ENCODE results near the gene TMEM184A.
"Not testable (repeated sequence)": the region's sequence is repeated elsewhere in the genome, so short reads cannot be mapped to it uniquely, and the experiment has no call there.

TMEM184A gene

GRCh38 chr7:1585142-1585981 lies 29.4 kb upstream of the TMEM184A start:
- Histone ChIP-seq H3K79me2 (ENCODE audit: control insufficient read depth, insufficient read depth, low read length, poor library complexity) (no peaks in the 10 kb centered on the region), H3K36me3 (ENCODE audit: control insufficient read depth in 1 of 2, insufficient read depth in 2 of 2, low read length in 2 of 2) (no peaks in the 10 kb centered on the region), H2AFZ (ENCODE audit: insufficient read depth, low read length, poor library complexity) (no peak overlapping the region), H3K4me2 (ENCODE audit: low read length) (no peak overlapping the region), H4K91ac (ENCODE audit: low read depth, low read length) (no peak overlapping the region), H4K12ac (ENCODE audit: low read depth, low read length) (no peak overlapping the region), H3K4me1 (ENCODE audit: control insufficient read depth in 1 of 2, insufficient read depth in 2 of 2, low read length in 2 of 2) (no peaks in the 10 kb centered on the region), H2AK5ac (ENCODE audit: low read length) (no peak overlapping the region), H2BK5ac (ENCODE audit: low read depth, low read length, poor library complexity) (no peak overlapping the region), H3K4ac (ENCODE audit: low read depth, low read length) (no peak overlapping the region), H3K27me3 (ENCODE audit: insufficient read depth, low read length) (no peaks in the 10 kb centered on the region), H3K18ac (ENCODE audit: low read length) (no peak overlapping the region), H2BK12ac (ENCODE audit: low read length) (no peak overlapping the region), H3K23ac (ENCODE audit: low read length) (no peak overlapping the region), H3K79me1 (ENCODE audit: low read length) (no peaks in the 10 kb centered on the region), H4K8ac (ENCODE audit: low read depth, low read length) (no peak overlapping the region), H3K27ac (ENCODE audit: low read depth, low read length) (no peak overlapping the region), H3K9ac (ENCODE audit: low read length) (no peak overlapping the region), H3K4me3 (ENCODE audit: low read depth, low read length) (no peak overlapping the region), H3K9me3 (ENCODE audit: insufficient read depth, low read depth, low read length) (peaks cover 17% of the 10 kb centered on the region), H3K14ac (ENCODE audit: low read length) (no peak overlapping the region), H2BK120ac (ENCODE audit: insufficient read depth, low read length, poor library complexity) (no peak overlapping the region)
- WGBS (ENCODE audit: extremely low coverage, insufficient coverage, insufficient read length), result no CpG with 5 or more reads among the region's 37 CpGs
- no peak for DNase-seq

- no peaks in the 10 kb centered on the region for H3K36me3 ChIP-seq (ENCODE audit: control insufficient read depth in 1 of 2, insufficient read depth in 2 of 2, low read length in 2 of 2)
- H4K8ac ChIP-seq (ENCODE audit: low read depth, low read length), result no peak overlapping the region
- WGBS (ENCODE audit: extremely low coverage, insufficient coverage, insufficient read length), result no CpG with 5 or more reads among the region's 18 CpGs
- H3K18ac ChIP-seq (ENCODE audit: low read length), result no peak overlapping the region
- H3K27ac ChIP-seq (ENCODE audit: low read depth, low read length), result no peak overlapping the region
- no peak overlapping the region for H3K4me3 ChIP-seq (ENCODE audit: low read depth, low read length)
- no peak overlapping the region for H2BK5ac ChIP-seq (ENCODE audit: low read depth, low read length, poor library complexity)
- no peak overlapping the region for H3K4ac ChIP-seq (ENCODE audit: low read depth, low read length)
- no peak overlapping the region for H4K12ac ChIP-seq (ENCODE audit: low read depth, low read length)
- H2BK120ac ChIP-seq (ENCODE audit: insufficient read depth, low read length, poor library complexity), result no peak overlapping the region
- no peaks in the 10 kb centered on the region for H3K27me3 ChIP-seq (ENCODE audit: insufficient read depth, low read length)
- no peak overlapping the region for H3K4me2 ChIP-seq (ENCODE audit: low read length)
- no peak overlapping the region for H2AFZ ChIP-seq (ENCODE audit: insufficient read depth, low read length, poor library complexity)
- no peak overlapping the region for H2AK5ac ChIP-seq (ENCODE audit: low read length)
- H3K9me3 ChIP-seq (ENCODE audit: insufficient read depth, low read depth, low read length), result peaks cover 17% of the 10 kb centered on the region
- H3K4me1 ChIP-seq (ENCODE audit: control insufficient read depth in 1 of 2, insufficient read depth in 2 of 2, low read length in 2 of 2), result no peaks in the 10 kb centered on the region
- H3K23ac ChIP-seq (ENCODE audit: low read length), result no peak overlapping the region
- H2BK12ac ChIP-seq (ENCODE audit: low read length), result no peak overlapping the region
- H3K9ac ChIP-seq (ENCODE audit: low read length), result no peak overlapping the region
- H4K91ac ChIP-seq (ENCODE audit: low read depth, low read length), result no peak overlapping the region
- H3K79me2 ChIP-seq (ENCODE audit: control insufficient read depth, insufficient read depth, low read length, poor library complexity), result no peaks in the 10 kb centered on the region
- no peak for DNase-seq
- no peaks in the 10 kb centered on the region for H3K79me1 ChIP-seq (ENCODE audit: low read length)
- H3K14ac ChIP-seq (ENCODE audit: low read length), result no peak overlapping the region
Measured at GRCh38 chr7:1584700-1585099, 28.7 kb upstream of the TMEM184A start.

GRCh38 chr7:1583241-1583930 lies 27.4 kb upstream of the TMEM184A start:
- H2BK120ac ChIP-seq (ENCODE audit: insufficient read depth, low read length, poor library complexity), result not testable (repeated sequence)

GRCh38 chr7:1580422-1581030 lies 24.5 kb upstream of the TMEM184A start:
- Histone ChIP-seq H3K27ac (ENCODE audit: low read depth, low read length) (no peak overlapping the region), H3K79me2 (ENCODE audit: control insufficient read depth, insufficient read depth, low read length, poor library complexity) (no peaks in the 10 kb centered on the region), H2BK120ac (ENCODE audit: insufficient read depth, low read length, poor library complexity) (no peak overlapping the region), H3K14ac (ENCODE audit: low read length) (no peak overlapping the region), H3K9me3 (ENCODE audit: insufficient read depth, low read depth, low read length) (peaks cover 3% of the 10 kb centered on the region), H3K4me1 (ENCODE audit: control insufficient read depth in 1 of 2, insufficient read depth in 2 of 2, low read length in 2 of 2) (peaks cover 0 to 7% of the 10 kb centered on the region in 2 experiments), H3K4me2 (ENCODE audit: low read length) (no peak overlapping the region), H2AFZ (ENCODE audit: insufficient read depth, low read length, poor library complexity) (no peak overlapping the region), H3K36me3 (ENCODE audit: control insufficient read depth in 1 of 2, insufficient read depth in 2 of 2, low read length in 2 of 2) (no peaks in the 10 kb centered on the region), H2BK12ac (ENCODE audit: low read length) (no peak overlapping the region), H3K27me3 (ENCODE audit: insufficient read depth, low read length) (no peaks in the 10 kb centered on the region), H3K18ac (ENCODE audit: low read length) (no peak overlapping the region), H3K4ac (ENCODE audit: low read depth, low read length) (no peak overlapping the region), H3K79me1 (ENCODE audit: low read length) (no peaks in the 10 kb centered on the region), H4K91ac (ENCODE audit: low read depth, low read length) (no peak overlapping the region), H4K8ac (ENCODE audit: low read depth, low read length) (no peak overlapping the region), H3K4me3 (ENCODE audit: low read depth, low read length) (no peak overlapping the region), H3K23ac (ENCODE audit: low read length) (no peak overlapping the region), H2AK5ac (ENCODE audit: low read length) (no peak overlapping the region), H4K12ac (ENCODE audit: low read depth, low read length) (no peak overlapping the region), H3K9ac (ENCODE audit: low read length) (no peak overlapping the region), H2BK5ac (ENCODE audit: low read depth, low read length, poor library complexity) (no peak overlapping the region)
- no CpG with 5 or more reads among the region's 19 CpGs for WGBS (ENCODE audit: extremely low coverage, insufficient coverage, insufficient read length)
- DNase-seq, result no peak

More at GRCh38 chr7:1583241-1583930, 27.4 kb upstream of the TMEM184A start:
- H4K91ac ChIP-seq (ENCODE audit: low read depth, low read length); H2BK5ac ChIP-seq (ENCODE audit: low read depth, low read length, poor library complexity); H3K27ac ChIP-seq (ENCODE audit: low read depth, low read length); H3K79me1 ChIP-seq (ENCODE audit: low read length); H3K27me3 ChIP-seq (ENCODE audit: insufficient read depth, low read length); H2BK12ac ChIP-seq (ENCODE audit: low read length); H3K18ac ChIP-seq (ENCODE audit: low read length); H4K12ac ChIP-seq (ENCODE audit: low read depth, low read length); H2AFZ ChIP-seq (ENCODE audit: insufficient read depth, low read length, poor library complexity); H2AK5ac ChIP-seq (ENCODE audit: low read length); H3K4ac ChIP-seq (ENCODE audit: low read depth, low read length); H3K4me1 ChIP-seq (ENCODE audit: control insufficient read depth in 1 of 2, insufficient read depth in 2 of 2, low read length in 2 of 2); H3K36me3 ChIP-seq (ENCODE audit: control insufficient read depth in 1 of 2, insufficient read depth in 2 of 2, low read length in 2 of 2); DNase-seq; H3K9me3 ChIP-seq (ENCODE audit: insufficient read depth, low read depth, low read length); H3K79me2 ChIP-seq (ENCODE audit: control insufficient read depth, insufficient read depth, low read length, poor library complexity); H4K8ac ChIP-seq (ENCODE audit: low read depth, low read length); H3K4me3 ChIP-seq (ENCODE audit: low read depth, low read length); H3K9ac ChIP-seq (ENCODE audit: low read length); H3K4me2 ChIP-seq (ENCODE audit: low read length); H3K14ac ChIP-seq (ENCODE audit: low read length); H3K23ac ChIP-seq (ENCODE audit: low read length): not testable (repeated sequence)
- no CpG with 5 or more reads among the region's 19 CpGs for WGBS (ENCODE audit: extremely low coverage, insufficient coverage, insufficient read length)
